GM12878 (cell line): ENCODE results near the gene COX7C. TPM values are rescaled to one million over a fixed set of nuclear protein-coding genes. Genes with fewer than 3 reads are reported as not detected.

Experiments
- BHLHE40 ChIP-seq, 2 experiments: fragments of 450-650 bp in 1 of 2; IDR thresholded peaks; 2 replicates each; pipeline ENCODE4 v1.6.1; 2011 to 2017; ENCODE audit warnings: low read depth in 2 of 2, borderline replicate concordance in 1 of 2, improper control_type of control experiment in 1 of 2, low read length in 1 of 2, mild to moderate bottlenecking in 1 of 2
- CREB1 ChIP-seq: IDR thresholded peaks from 2 replicates; pipeline ENCODE4 v1.6.1; 2012; ENCODE audit warnings: low read depth, mild to moderate bottlenecking, inconsistent platforms
- EGR1 ChIP-seq, 2 experiments: IDR thresholded peaks; 1 replicate in 1 of 2; 2 replicates in 1 of 2; pipeline ENCODE4 v1.6.1; 2011 to 2012; ENCODE audit warnings: low read depth in 2 of 2, low read length in 2 of 2, borderline replicate concordance in 1 of 2, mild to moderate bottlenecking in 1 of 2, moderate library complexity in 1 of 2
- GABPA ChIP-seq: IDR thresholded peaks from 2 replicates; pipeline ENCODE4 v1.6.1; 2014; ENCODE audit warnings: antibody characterized with exemption, low read depth, mild to moderate bottlenecking, inconsistent platforms
- GATAD2B ChIP-seq: fragments of 450-650 bp; conservative IDR thresholded peaks from 2 replicates; pipeline ENCODE4 v1.6.1; 2017; ENCODE audit warnings: low read depth, mild to moderate bottlenecking, moderate library complexity
- HDAC6 ChIP-seq: fragments of 200-600 bp; sonication (generic); IDR thresholded peaks from one replicate; pipeline ENCODE4 v1.8.0; 2017; ENCODE audit warnings: antibody characterized with exemption; ENCODE audit not compliant: unreplicated experiment
- IRF3 ChIP-seq: fragments of 450-650 bp; IDR thresholded peaks from 2 replicates; pipeline ENCODE4 v1.6.1; 2014; ENCODE audit warnings: mild to moderate bottlenecking
- LARP7 ChIP-seq: fragments of 450-650 bp; IDR thresholded peaks from 2 replicates; pipeline ENCODE4 v1.6.1; 2017; ENCODE audit warnings: mild to moderate bottlenecking
- NBN ChIP-seq: fragments of 450-650 bp; IDR thresholded peaks from 2 replicates; pipeline ENCODE4 v1.6.1; 2016
- NFIC ChIP-seq: IDR thresholded peaks from 2 replicates; pipeline ENCODE4 v1.6.1; 2012; ENCODE audit warnings: low read depth, mild to moderate bottlenecking, inconsistent platforms, low read length, moderate library complexity
- NR2F1 ChIP-seq: fragments of 450-650 bp; conservative IDR thresholded peaks from 2 replicates; pipeline ENCODE4 v1.6.1; 2017; ENCODE audit warnings: mild to moderate bottlenecking
- PBX3 ChIP-seq: IDR thresholded peaks from 2 replicates; pipeline ENCODE4 v1.6.1; 2011; ENCODE audit warnings: mild to moderate bottlenecking, low read depth, low read length, moderate library complexity; ENCODE audit not compliant: insufficient replicate concordance
- PKNOX1 ChIP-seq: fragments of 450-650 bp; IDR thresholded peaks from 2 replicates; pipeline ENCODE4 v1.6.1; 2016; ENCODE audit warnings: mild to moderate bottlenecking
- RELA ChIP-seq: fragments of 450-650 bp; IDR thresholded peaks from 2 replicates; pipeline ENCODE4 v1.8.0; 2014; ENCODE audit warnings: borderline replicate concordance; ENCODE audit not compliant: partially characterized antibody
- RELB ChIP-seq: fragments of 450-650 bp; IDR thresholded peaks from 2 replicates; pipeline ENCODE4 v1.6.1; 2017; ENCODE audit warnings: low read depth, mild to moderate bottlenecking, moderate library complexity
- RUNX3 ChIP-seq: IDR thresholded peaks from 2 replicates; pipeline ENCODE4 v1.6.1; 2012; ENCODE audit warnings: low read length, inconsistent platforms
- SIX5 ChIP-seq: IDR thresholded peaks from 2 replicates; pipeline ENCODE4 v1.6.1; 2011; ENCODE audit warnings: mild to moderate bottlenecking, low read depth, low read length, moderate library complexity; ENCODE audit not compliant: severe bottlenecking
- SMAD5 ChIP-seq: IDR thresholded peaks from 2 replicates; pipeline ENCODE4 v1.6.1; 2016; ENCODE audit warnings: antibody characterized with exemption, low read depth
- SREBF1 ChIP-seq: IDR thresholded peaks from 2 replicates; pipeline ENCODE4 v1.6.1; 2012; ENCODE audit warnings: mild to moderate bottlenecking, low read length
- TARDBP ChIP-seq: IDR thresholded peaks from 2 replicates; pipeline ENCODE4 v1.6.1; 2016; ENCODE audit warnings: borderline replicate concordance
- YY1 ChIP-seq: IDR thresholded peaks from 2 replicates; pipeline ENCODE4 v1.6.1; 2011; ENCODE audit warnings: low read depth, mild to moderate bottlenecking, low read length
- ZBTB33 ChIP-seq: fragments of 450-650 bp; IDR thresholded peaks from 2 replicates; pipeline ENCODE4 v1.6.1; 2017; ENCODE audit warnings: mild to moderate bottlenecking
- ZNF207 ChIP-seq: fragments of 450-650 bp; IDR thresholded peaks from 2 replicates; pipeline ENCODE4 v1.6.1; 2014; ENCODE audit warnings: antibody characterized with exemption, mild to moderate bottlenecking, borderline replicate concordance
- ZSCAN29 ChIP-seq: fragments of 450-650 bp; IDR thresholded peaks from 2 replicates; pipeline ENCODE4 v1.6.1; 2017; ENCODE audit warnings: mild to moderate bottlenecking, moderate library complexity
- polyA plus RNA-seq, 11 experiments: library from polyadenylated mRNA; depleted of rRNA in 4 of 11; unstranded in 6 of 11; stranded (reverse) in 5 of 11; fragments of >200 nt; fragmentation: Nextera tagmentation in 4 of 11; fragmentation: Illumina TruSeq in 1 of 11; extraction: Ambion mirVana in 4 of 11; extraction: Trizol in 1 of 11; gene quantifications; 1 replicate in 1 of 11; 2 replicates in 10 of 11; pipeline versions ENCODE4 v1.2.1 to v1.2.3, GENCODE V29; 2011 to 2016; ENCODE audit warnings: inconsistent platforms in 2 of 11, missing spikeins in 2 of 11, low read depth in 1 of 11
- total RNA-seq, 4 experiments: library from RNA; depleted of rRNA in 3 of 4; stranded (reverse); fragments of >200 nt in 3 of 4; fragmentation: Illumina TruSeq in 1 of 4; extraction: Trizol in 1 of 4; gene quantifications; 2 replicates each; pipeline versions ENCODE4 v1.2.1 to v1.2.3, GENCODE V29; 2013 to 2021

The COX7C gene
- total and polyA plus RNA-seq, 10 of the 15 experiments (the other 5 are each of a cell fraction or from before 2014, with no cell fraction given) = 484 to 1,591 (median 883) TPM

- TF ChIP-seq NFIC (no peak), SREBF1 (peak; percentile 85), PKNOX1 (no peak), GATAD2B (peak; percentile 29; the same call in 1 of the 2 replicates), ZBTB33 (no peak), ZNF207 (peak; percentile 34; the same call in 1 of the 2 replicates), RELA (peak; percentile 14), NBN (peak; percentile 92), BHLHE40 (IDR thresholded peaks at IDR 0.05; ENCODE audit: borderline replicate concordance in 1 of 2, low read depth in 2 of 2, low read length in 1 of 2) (peak; percentile 45 to 58; a peak in 3 of 4 replicates), LARP7 (peak; percentile 53; the same call in 1 of the 2 replicates), RELB (peak; percentile 86), PBX3 (no peak), EGR1 (IDR thresholded peaks at IDR 0.05; ENCODE audit: borderline replicate concordance in 1 of 2, low read depth in 2 of 2, low read length in 2 of 2) (peak in 1 of 2 experiments; percentile 66; a peak in 1 of 3 replicates), YY1 (peak; percentile 93), NR2F1 (peak; percentile 48; the same call in 1 of the 2 replicates), RUNX3 (peak; percentile 52; the same call in 1 of the 2 replicates), SIX5 (peak; percentile 99), GABPA (peak; percentile 92), TARDBP (peak; percentile 83; the same call in 1 of the 2 replicates), SMAD5 (peak; percentile 68; the same call in 1 of the 2 replicates), ZSCAN29 (no peak), HDAC6 (no peak), CREB1 (peak; percentile 94), IRF3 (0 out of 2 replicates have a peak, but pooled peaks have one; percentile 16)
Measured at GRCh38 chr5:86617756-86618576, at the start of gene COX7C (continued).
